GM19438 (cell line): ENCODE results near the gene NR2C2.

Source experiments
- ATAC-seq: cut with Tn5 transposase; IDR thresholded peaks from one replicate; pipeline ENCODE4 v1.9.1; 2021; ENCODE audit warnings: low read depth; ENCODE audit not compliant: unreplicated experiment

Gene NR2C2

GRCh38 chr3:15094187-15094875, 146.9 kb downstream of the NR2C2 start:
- ATAC-seq, result no peak

DNA sequence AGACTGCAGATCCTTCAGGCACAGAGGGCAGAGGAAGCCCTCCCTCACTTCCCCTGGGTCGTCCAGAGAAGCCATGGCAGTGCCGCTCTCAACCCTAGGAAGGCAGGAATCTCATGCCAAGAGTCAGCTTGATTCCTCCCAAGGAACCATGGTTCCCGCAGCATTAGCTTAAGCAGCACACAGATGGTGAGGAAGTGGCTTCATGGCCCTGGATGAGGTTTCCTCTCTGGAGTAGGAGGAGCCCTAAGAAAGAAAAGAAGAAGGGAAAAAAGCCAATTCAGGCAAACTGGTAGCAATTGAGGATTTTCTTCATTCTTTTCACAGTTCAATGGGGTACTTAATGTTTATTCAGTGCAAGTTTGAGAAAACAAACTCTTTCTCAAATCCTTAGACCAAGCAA, 148.7 kb downstream of the NR2C2 start:
- ATAC-seq, result no peak

DNA sequence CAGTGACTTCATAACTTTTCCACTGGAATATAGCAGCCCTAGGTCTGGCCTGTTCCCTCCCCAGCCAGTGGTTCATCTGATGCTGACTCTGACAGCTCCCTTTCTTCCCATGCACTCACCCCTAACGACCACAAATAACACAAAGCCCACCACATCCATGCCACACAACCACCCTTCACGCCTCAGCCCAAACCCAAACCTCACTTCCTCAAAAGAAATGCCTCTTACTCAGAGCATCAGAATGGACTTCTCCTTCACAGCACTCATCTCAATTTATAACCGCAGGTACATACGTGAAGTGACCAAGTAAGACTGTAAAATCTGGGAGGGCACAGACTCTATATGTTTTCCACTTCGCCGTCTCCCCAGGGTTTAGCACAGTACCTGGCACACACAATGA, 150.5 kb downstream of the NR2C2 start:
- ATAC-seq, result no peak
